Neuron (in vitro differentiated cells): ENCODE measurements around the gene THAP4.

ENCODE experiments used
- H2AFZ ChIP-seq: one replicate; pipeline ENCODE4 v1.6.1; 2013; ENCODE audit warnings: low read depth, mild to moderate bottlenecking, inconsistent platforms, low read length, moderate library complexity
- H3K27me3 ChIP-seq: one replicate; pipeline ENCODE4 v1.6.1; 2013; ENCODE audit warnings: low read length; ENCODE audit not compliant: insufficient read depth
- H3K36me3 ChIP-seq: one replicate; pipeline ENCODE4 v1.6.1; 2013; ENCODE audit warnings: low read length; ENCODE audit not compliant: insufficient read depth
- H3K4me1 ChIP-seq: one replicate; pipeline ENCODE4 v1.6.1; 2013; ENCODE audit warnings: low read length; ENCODE audit not compliant: insufficient read depth
- H3K4me3 ChIP-seq: 2 replicates; pipeline ENCODE4 v1.5.1; 2013; ENCODE audit warnings: mild to moderate bottlenecking, low read length, moderate library complexity
- H3K9me3 ChIP-seq: one replicate; pipeline ENCODE4 v1.6.1; 2013; ENCODE audit warnings: low read length

THAP4 gene

GRCh38 chr2:241609859-241610793 is 26.8 kb downstream of the THAP4 start:
- H3K9me3 ChIP-seq, result no peaks in the 10 kb centered on the region
- H3K27me3 ChIP-seq, result no peaks in the 10 kb centered on the region
- no peak overlapping the region for H3K4me3 ChIP-seq
- no peak overlapping the region for H2AFZ ChIP-seq
- no peaks in the 10 kb centered on the region for H3K4me1 ChIP-seq
- H3K36me3 ChIP-seq, result peaks cover 25% of the 10 kb centered on the region

GRCh38 chr2:241608881-241609280 is 28.1 kb downstream of the THAP4 start:
- no peak overlapping the region for H3K4me3 ChIP-seq
- H3K36me3 ChIP-seq, result peaks cover 28% of the 10 kb centered on the region
- H3K27me3 ChIP-seq, result no peaks in the 10 kb centered on the region
- H2AFZ ChIP-seq, result no peak overlapping the region
- H3K9me3 ChIP-seq, result no peaks in the 10 kb centered on the region
- no peaks in the 10 kb centered on the region for H3K4me1 ChIP-seq

- Histone ChIP-seq H3K4me3 (no peak overlapping the region), H3K9me3 (no peaks in the 10 kb centered on the region), H3K27me3 (no peaks in the 10 kb centered on the region), H3K36me3 (peaks cover 34% of the 10 kb centered on the region), H3K4me1 (no peaks in the 10 kb centered on the region), H2AFZ (no peak overlapping the region)
Measured at GRCh38 chr2:241607162-241607885, 29.6 kb downstream of the THAP4 start.

GRCh38 chr2:241606186-241606585 is 30.8 kb downstream of the THAP4 start:
- no peaks in the 10 kb centered on the region for H3K9me3 ChIP-seq
- H3K4me1 ChIP-seq, result no peaks in the 10 kb centered on the region
- no peak overlapping the region for H2AFZ ChIP-seq
- H3K4me3 ChIP-seq, result no peak overlapping the region
- no peaks in the 10 kb centered on the region for H3K27me3 ChIP-seq
- peaks cover 43% of the 10 kb centered on the region for H3K36me3 ChIP-seq

GRCh38 chr2:241603686-241604085 is 33.3 kb downstream of the THAP4 start:
- Histone ChIP-seq H3K4me3 (no peak overlapping the region), H3K27me3 (no peaks in the 10 kb centered on the region), H3K9me3 (no peaks in the 10 kb centered on the region), H2AFZ (no peak overlapping the region), H3K36me3 (peaks cover 62% of the 10 kb centered on the region), H3K4me1 (no peaks in the 10 kb centered on the region)

- H3K36me3 ChIP-seq, result peaks cover 63% of the 10 kb centered on the region
- H3K9me3 ChIP-seq, result no peaks in the 10 kb centered on the region
- no peak overlapping the region for H3K4me3 ChIP-seq
- H2AFZ ChIP-seq, result no peak overlapping the region
- H3K27me3 ChIP-seq, result no peaks in the 10 kb centered on the region
- H3K4me1 ChIP-seq, result no peaks in the 10 kb centered on the region
Measured at GRCh38 chr2:241602720-241603119, 34.2 kb downstream of the THAP4 start.

- H3K4me1 ChIP-seq, result no peaks in the 10 kb centered on the region
- H3K9me3 ChIP-seq, result no peaks in the 10 kb centered on the region
- H3K27me3 ChIP-seq, result no peaks in the 10 kb centered on the region
- H3K36me3 ChIP-seq, result peaks cover 64% of the 10 kb centered on the region
- no peak overlapping the region for H2AFZ ChIP-seq
- no peak overlapping the region for H3K4me3 ChIP-seq
Measured at GRCh38 chr2:241601841-241602240, 35.1 kb downstream of the THAP4 start.

- H3K4me1 ChIP-seq, result no peaks in the 10 kb centered on the region
- no peaks in the 10 kb centered on the region for H3K27me3 ChIP-seq
- H3K36me3 ChIP-seq, result peaks cover 52% of the 10 kb centered on the region
- no peaks in the 10 kb centered on the region for H3K9me3 ChIP-seq
- no peak overlapping the region for H3K4me3 ChIP-seq
- no peak overlapping the region for H2AFZ ChIP-seq
Measured at GRCh38 chr2:241599615-241600014, 37.3 kb downstream of the THAP4 start.

GRCh38 chr2:241598487-241598886 is 38.5 kb downstream of the THAP4 start:
- no peaks in the 10 kb centered on the region for H3K9me3 ChIP-seq
- H3K4me3 ChIP-seq, result no peak overlapping the region
- no peaks in the 10 kb centered on the region for H3K4me1 ChIP-seq
- H3K27me3 ChIP-seq, result no peaks in the 10 kb centered on the region
- no peak overlapping the region for H2AFZ ChIP-seq
- peaks cover 53% of the 10 kb centered on the region for H3K36me3 ChIP-seq

- H3K4me1 ChIP-seq, result no peaks in the 10 kb centered on the region
- no peaks in the 10 kb centered on the region for H3K9me3 ChIP-seq
- H2AFZ ChIP-seq, result no peak overlapping the region
- H3K36me3 ChIP-seq, result peaks cover 51% of the 10 kb centered on the region
- H3K27me3 ChIP-seq, result no peaks in the 10 kb centered on the region
- H3K4me3 ChIP-seq, result no peak overlapping the region
Measured at GRCh38 chr2:241598061-241598460, 38.9 kb downstream of the THAP4 start.

GRCh38 chr2:241597561-241597960 is 39.4 kb downstream of the THAP4 start:
- H3K4me3 ChIP-seq, result no peak overlapping the region
- H3K27me3 ChIP-seq, result no peaks in the 10 kb centered on the region
- peaks cover 48% of the 10 kb centered on the region for H3K36me3 ChIP-seq
- no peaks in the 10 kb centered on the region for H3K9me3 ChIP-seq
- H2AFZ ChIP-seq, result no peak overlapping the region
- no peaks in the 10 kb centered on the region for H3K4me1 ChIP-seq

GRCh38 chr2:241595600-241596140 is 41.3 kb downstream of the THAP4 start:
- H3K27me3 ChIP-seq, result no peaks in the 10 kb centered on the region
- H3K36me3 ChIP-seq, result peaks cover 38% of the 10 kb centered on the region
- H3K4me1 ChIP-seq, result no peaks in the 10 kb centered on the region
- no peak overlapping the region for H3K4me3 ChIP-seq
- no peaks in the 10 kb centered on the region for H3K9me3 ChIP-seq
- no peak overlapping the region for H2AFZ ChIP-seq

- peaks cover 19% of the 10 kb centered on the region for H3K36me3 ChIP-seq
- H3K27me3 ChIP-seq, result no peaks in the 10 kb centered on the region
- H3K9me3 ChIP-seq, result peaks cover 10% of the 10 kb centered on the region
- no peak overlapping the region for H3K4me3 ChIP-seq
- H3K4me1 ChIP-seq, result no peaks in the 10 kb centered on the region
- no peak overlapping the region for H2AFZ ChIP-seq
Measured at GRCh38 chr2:241593271-241593670, 43.7 kb downstream of the THAP4 start.
